ENCODE results near the gene DHH.

DNA sequence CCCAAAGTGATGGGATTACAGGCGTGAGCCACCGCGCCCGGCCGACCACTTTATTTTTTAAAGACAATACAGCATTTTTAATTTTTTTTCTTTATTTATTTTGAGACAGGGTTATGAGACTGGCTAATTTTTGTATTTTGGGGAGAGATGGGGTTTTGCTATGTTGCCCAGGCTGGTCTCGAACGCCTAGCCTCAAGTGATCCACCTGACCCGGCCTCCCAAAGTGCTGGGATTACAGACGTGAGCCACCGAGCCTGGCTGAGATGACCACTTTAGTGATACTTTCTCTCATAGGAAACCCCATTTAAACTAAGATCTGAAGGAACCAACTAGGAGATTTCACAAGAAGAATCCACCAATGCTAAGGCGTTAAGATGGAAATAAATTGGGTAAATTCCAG is 23.6 kb downstream of the DHH start:
- TF ChIP-seq TAF1 (IDR thresholded peaks at IDR 0.05; ENCODE audit: low read depth, low read length) = no peak
- TF ChIP-seq POLR2A (IDR thresholded peaks at IDR 0.05; ENCODE audit: low read depth, low read length) = no peak
- TF ChIP-seq POLR2AphosphoS5 (IDR thresholded peaks at IDR 0.05; ENCODE audit: low read depth, low read length) = no peak
- TF ChIP-seq POU2F2 (IDR thresholded peaks at IDR 0.05; ENCODE audit: low read depth, low read length) = no peak
- no peak for TF ChIP-seq SPI1 (IDR thresholded peaks at IDR 0.05; ENCODE audit: low read depth, low read length)
- no peak for TF ChIP-seq PAX5 (IDR thresholded peaks at IDR 0.05; ENCODE audit: insufficient read depth, low read length, severe bottlenecking)
